C4-2B (cell line): ENCODE results near the gene DAB1.

Experiments used
- ZFX ChIP-seq: fragments of 450-650 bp; IDR thresholded peaks from 2 replicates; pipeline ENCODE4 v1.6.1; 2017
- TF ChIP-seq, protein P1 (sequence below): fragments of 450-650 bp; conservative IDR thresholded peaks from 2 replicates; pipeline ENCODE4 v1.5.1; 2017; ENCODE audit warnings: mild to moderate bottlenecking

- TF ChIP-seq, protein P1, sequence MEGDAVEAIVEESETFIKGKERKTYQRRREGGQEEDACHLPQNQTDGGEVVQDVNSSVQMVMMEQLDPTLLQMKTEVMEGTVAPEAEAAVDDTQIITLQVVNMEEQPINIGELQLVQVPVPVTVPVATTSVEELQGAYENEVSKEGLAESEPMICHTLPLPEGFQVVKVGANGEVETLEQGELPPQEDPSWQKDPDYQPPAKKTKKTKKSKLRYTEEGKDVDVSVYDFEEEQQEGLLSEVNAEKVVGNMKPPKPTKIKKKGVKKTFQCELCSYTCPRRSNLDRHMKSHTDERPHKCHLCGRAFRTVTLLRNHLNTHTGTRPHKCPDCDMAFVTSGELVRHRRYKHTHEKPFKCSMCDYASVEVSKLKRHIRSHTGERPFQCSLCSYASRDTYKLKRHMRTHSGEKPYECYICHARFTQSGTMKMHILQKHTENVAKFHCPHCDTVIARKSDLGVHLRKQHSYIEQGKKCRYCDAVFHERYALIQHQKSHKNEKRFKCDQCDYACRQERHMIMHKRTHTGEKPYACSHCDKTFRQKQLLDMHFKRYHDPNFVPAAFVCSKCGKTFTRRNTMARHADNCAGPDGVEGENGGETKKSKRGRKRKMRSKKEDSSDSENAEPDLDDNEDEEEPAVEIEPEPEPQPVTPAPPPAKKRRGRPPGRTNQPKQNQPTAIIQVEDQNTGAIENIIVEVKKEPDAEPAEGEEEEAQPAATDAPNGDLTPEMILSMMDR = no peak
- no peak for TF ChIP-seq ZFX
Measured at GRCh38 chr1:57146100-57146499, 277.8 kb downstream of the DAB1 start.
